DOHH2 (cell line): ENCODE data around the gene NFATC3.

ENCODE experiments used
- H3F3A ChIP-seq: fragments of 200-600 bp; sonication (generic), shearing (Covaris generic); 2 replicates; pipeline ENCODE4 v1.6.0; 2016; ENCODE audit warnings: antibody characterized with exemption, mild to moderate bottlenecking; ENCODE audit not compliant: control insufficient read depth, insufficient read depth
- H3K27ac ChIP-seq: fragments of 200-600 bp; sonication (generic); 2 replicates; pipeline ENCODE4 v1.5.1; 2014; ENCODE audit warnings: low read depth, mild to moderate bottlenecking, low read length, moderate library complexity
- H3K27me3 ChIP-seq: fragments of 200-600 bp; sonication (generic); 2 replicates; pipeline ENCODE4 v1.6.1; 2014; ENCODE audit warnings: mild to moderate bottlenecking, low read length, mixed read lengths; ENCODE audit not compliant: control insufficient read depth
- H3K36me3 ChIP-seq: fragments of 200-600 bp; sonication (generic); 2 replicates; pipeline ENCODE4 v1.6.1; 2014; ENCODE audit warnings: mild to moderate bottlenecking, low read length, moderate library complexity, mixed read lengths; ENCODE audit not compliant: control insufficient read depth
- H3K4me1 ChIP-seq: fragments of 200-600 bp; sonication (generic); 2 replicates; pipeline ENCODE4 v1.6.1; 2014; ENCODE audit warnings: mild to moderate bottlenecking, low read length, mixed read lengths; ENCODE audit not compliant: control insufficient read depth
- H3K4me2 ChIP-seq: fragments of 200-600 bp; sonication (generic); 2 replicates; pipeline ENCODE4 v1.6.0; 2014; ENCODE audit warnings: mild to moderate bottlenecking, low read length, moderate library complexity
- H3K4me3 ChIP-seq: fragments of 200-600 bp; sonication (generic); 2 replicates; pipeline ENCODE4 v1.5.1; 2014; ENCODE audit warnings: mild to moderate bottlenecking, low read length, mixed read lengths
- H3K79me2 ChIP-seq: fragments of 200-600 bp; sonication (generic); 2 replicates; pipeline ENCODE4 v1.6.1; 2014; ENCODE audit warnings: mild to moderate bottlenecking, low read length, mixed read lengths; ENCODE audit not compliant: control insufficient read depth
- H3K9me2 ChIP-seq: fragments of 200-600 bp; sonication (generic); replicated peaks from 2 replicates; pipeline ENCODE4 v1.6.1; 2014; ENCODE audit warnings: mild to moderate bottlenecking, low read length, mixed read lengths; ENCODE audit not compliant: control insufficient read depth
- H3K9me3 ChIP-seq: fragments of 200-600 bp; sonication (generic); 2 replicates; pipeline ENCODE4 v1.6.1; 2014; ENCODE audit warnings: antibody characterized with exemption, low read length, mixed read lengths; ENCODE audit not compliant: control insufficient read depth, insufficient read depth
- H4K20me1 ChIP-seq: fragments of 200-600 bp; sonication (generic); 2 replicates; pipeline ENCODE4 v1.6.0; 2014; ENCODE audit warnings: low read depth, mild to moderate bottlenecking, antibody characterized with exemption, low read length, moderate library complexity; ENCODE audit not compliant: control insufficient read depth, insufficient read depth
- EZH2phosphoT487 ChIP-seq: fragments of 200-600 bp; sonication (generic); IDR thresholded peaks from 2 replicates; pipeline ENCODE4 v1.6.1; 2017; ENCODE audit warnings: borderline replicate concordance, mild to moderate bottlenecking, antibody characterized with exemption, low read length, moderate library complexity, mixed read lengths
- TF ChIP-seq, protein P1 (sequence below): fragments of 200-600 bp; sonication (generic); IDR thresholded peaks from one replicate; pipeline ENCODE4 v1.5.1; 2014; ENCODE audit warnings: antibody characterized with exemption, mild to moderate bottlenecking, low read depth, low read length; ENCODE audit not compliant: poor library complexity, severe bottlenecking

The NFATC3 gene

DNA sequence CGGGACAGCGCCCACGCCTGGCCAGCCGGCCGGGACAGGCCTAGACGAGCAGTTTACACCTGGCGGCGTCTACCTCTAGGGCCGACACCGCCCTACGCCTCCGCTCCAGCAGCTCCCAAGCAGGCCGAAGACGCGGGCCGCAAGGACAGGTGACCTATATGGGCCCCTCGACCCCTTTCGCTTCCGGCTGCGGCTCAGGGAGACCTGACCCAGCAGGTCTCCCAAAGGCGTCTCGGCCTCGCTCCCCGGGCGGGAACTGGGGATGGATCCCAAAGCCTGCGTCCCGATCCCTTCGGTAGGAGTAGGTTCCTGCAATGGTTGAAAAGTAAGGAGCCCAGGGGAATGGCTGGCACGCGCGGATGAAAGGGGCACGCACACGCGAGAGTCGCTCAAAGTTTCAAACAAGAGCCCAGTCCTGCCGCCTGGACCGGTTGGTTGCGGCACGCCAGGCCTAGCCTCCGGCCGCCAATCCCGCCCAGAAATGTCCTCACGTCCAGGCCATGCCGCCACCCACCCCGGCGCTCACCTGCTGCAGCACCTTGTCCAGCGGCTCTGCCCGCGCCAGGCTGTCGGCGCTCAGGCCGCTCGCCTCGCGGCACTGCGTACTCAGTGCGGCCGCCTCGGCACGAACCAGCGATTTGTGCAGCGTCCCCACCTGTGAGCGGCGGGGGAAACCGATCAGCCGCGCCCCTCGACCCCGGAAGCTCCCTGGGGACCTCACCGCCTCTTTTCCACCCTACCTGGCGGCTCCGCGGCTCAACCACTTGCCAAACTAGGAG lies 150.1 kb downstream of the NFATC3 start:
- no peaks in the 10 kb centered on the region for H3K27me3 ChIP-seq
- H3K9me2 ChIP-seq, result no peaks in the 10 kb centered on the region
- H3K4me1 ChIP-seq, result peaks cover 38% of the 10 kb centered on the region
- no peak overlapping the region for H3K4me3 ChIP-seq
- H3K36me3 ChIP-seq, result no peaks in the 10 kb centered on the region
- no peak overlapping the region for H3K4me2 ChIP-seq
- no peaks in the 10 kb centered on the region for H4K20me1 ChIP-seq
- no peak overlapping the region for H3K27ac ChIP-seq
- H3K9me3 ChIP-seq, result no peaks in the 10 kb centered on the region
- no peaks in the 10 kb centered on the region; the same call in 1 of the 2 replicates for H3F3A ChIP-seq
- no peaks in the 10 kb centered on the region for H3K79me2 ChIP-seq
- TF ChIP-seq, protein P1, sequence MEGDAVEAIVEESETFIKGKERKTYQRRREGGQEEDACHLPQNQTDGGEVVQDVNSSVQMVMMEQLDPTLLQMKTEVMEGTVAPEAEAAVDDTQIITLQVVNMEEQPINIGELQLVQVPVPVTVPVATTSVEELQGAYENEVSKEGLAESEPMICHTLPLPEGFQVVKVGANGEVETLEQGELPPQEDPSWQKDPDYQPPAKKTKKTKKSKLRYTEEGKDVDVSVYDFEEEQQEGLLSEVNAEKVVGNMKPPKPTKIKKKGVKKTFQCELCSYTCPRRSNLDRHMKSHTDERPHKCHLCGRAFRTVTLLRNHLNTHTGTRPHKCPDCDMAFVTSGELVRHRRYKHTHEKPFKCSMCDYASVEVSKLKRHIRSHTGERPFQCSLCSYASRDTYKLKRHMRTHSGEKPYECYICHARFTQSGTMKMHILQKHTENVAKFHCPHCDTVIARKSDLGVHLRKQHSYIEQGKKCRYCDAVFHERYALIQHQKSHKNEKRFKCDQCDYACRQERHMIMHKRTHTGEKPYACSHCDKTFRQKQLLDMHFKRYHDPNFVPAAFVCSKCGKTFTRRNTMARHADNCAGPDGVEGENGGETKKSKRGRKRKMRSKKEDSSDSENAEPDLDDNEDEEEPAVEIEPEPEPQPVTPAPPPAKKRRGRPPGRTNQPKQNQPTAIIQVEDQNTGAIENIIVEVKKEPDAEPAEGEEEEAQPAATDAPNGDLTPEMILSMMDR, result no peak
- no peak for TF ChIP-seq EZH2phosphoT487

DNA sequence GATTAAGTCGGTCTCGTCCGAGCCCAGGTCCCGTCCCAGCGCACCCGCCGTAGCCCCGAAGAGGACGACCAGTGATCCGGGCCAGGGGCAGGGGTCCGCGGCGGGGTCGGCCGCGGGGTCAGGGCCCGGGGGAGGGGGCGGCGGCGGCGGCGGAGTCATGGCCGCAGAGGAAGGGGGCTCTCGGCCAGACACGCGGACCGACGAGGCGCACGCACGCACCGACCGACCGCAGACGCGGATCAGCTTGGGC lies 150.6 kb downstream of the NFATC3 start, which contains the start of gene ESRP2:
Gene ESRP2, minus strand, starts transcription at position 241 of the 250 bp plus-strand sequence. Its CDS starts 82 bp downstream, at position 159.
- Histone ChIP-seq H3K27me3 (no peaks in the 10 kb centered on the region), H3K4me1 (peaks cover 38% of the 10 kb centered on the region), H3K79me2 (no peaks in the 10 kb centered on the region), H3F3A (no peaks in the 10 kb centered on the region; the same call in 1 of the 2 replicates), H3K4me3 (peak within 1 kb of the TSS; percentile 68), H3K27ac (peak within 1 kb of the TSS; percentile 35; the same call in 1 of the 2 replicates), H3K36me3 (no peaks in the 10 kb centered on the region), H3K4me2 (peak within 1 kb of the TSS; percentile 76), H3K9me2 (no peaks in the 10 kb centered on the region), H4K20me1 (no peaks in the 10 kb centered on the region), H3K9me3 (no peaks in the 10 kb centered on the region)
- TF ChIP-seq EZH2phosphoT487, result no peak
- TF ChIP-seq, protein P1, result no peak

DNA sequence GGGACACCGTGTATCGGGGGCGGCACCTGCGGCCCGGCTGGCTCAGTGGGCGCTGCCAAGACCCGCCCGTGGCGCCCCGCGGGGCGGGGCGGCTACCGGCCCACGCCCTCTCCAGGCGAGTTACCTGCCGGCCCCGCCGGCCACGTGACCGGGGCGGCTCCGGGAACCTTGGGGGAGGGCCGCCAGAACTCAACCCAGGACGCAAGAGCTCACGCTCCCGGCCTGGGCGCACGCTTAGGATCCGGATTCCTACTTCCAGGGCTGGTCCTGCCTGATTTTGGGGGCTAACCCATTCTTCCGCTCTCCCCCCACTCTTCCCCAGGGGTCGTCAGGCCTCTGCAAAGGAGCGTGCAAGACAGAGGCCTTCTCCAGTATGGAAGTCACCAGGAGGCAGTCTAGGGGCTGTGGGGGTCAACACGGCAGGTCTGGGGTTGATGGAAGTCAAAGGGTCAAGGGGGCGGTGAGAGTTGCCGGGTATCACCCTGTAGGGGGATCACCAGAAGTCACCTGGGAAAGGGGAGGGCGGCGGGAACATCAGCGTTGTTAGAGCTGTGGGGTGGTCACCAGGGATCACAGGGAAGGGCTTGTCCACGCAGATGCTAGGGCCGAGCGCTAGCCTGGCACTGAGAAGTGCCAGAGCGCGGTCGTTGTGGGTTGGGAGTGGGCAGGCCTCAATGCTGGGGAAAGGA lies 151.1 kb downstream of the NFATC3 start:
- H3K9me2 ChIP-seq, result no peaks in the 10 kb centered on the region
- H4K20me1 ChIP-seq, result no peaks in the 10 kb centered on the region
- no peaks in the 10 kb centered on the region for H3K36me3 ChIP-seq
- H3K79me2 ChIP-seq, result no peaks in the 10 kb centered on the region
- no peaks in the 10 kb centered on the region for H3K9me3 ChIP-seq
- H3K4me1 ChIP-seq, result peaks cover 38% of the 10 kb centered on the region
- peak overlapping the region; percentile 76 for H3K4me2 ChIP-seq
- H3K27me3 ChIP-seq, result no peaks in the 10 kb centered on the region
- H3F3A ChIP-seq, result no peaks in the 10 kb centered on the region; the same call in 1 of the 2 replicates
- TF ChIP-seq, protein P1, result no peak
- no peak for TF ChIP-seq EZH2phosphoT487
- H3K27ac ChIP-seq, result no peak overlapping the region
- peak overlapping the region; percentile 68 for H3K4me3 ChIP-seq
